Left lung (tissue), 10 donors: ENCODE data around the gene PLXDC2. TPM values are rescaled to one million over a fixed set of nuclear protein-coding genes. Genes with fewer than 3 reads are reported as not detected.

Source experiments
- ATAC-seq: fragments of 200-7000 bp; cut with Tn5 transposase; one replicate; pipeline ENCODE4 v1.9.1; 2020; ENCODE audit warnings: moderate library complexity
- DNase-seq, 4 donors: peaks; one replicate each; pipeline ENCODE4 v3.0.0-alpha.2; 2013 to 2020
- H3K27ac ChIP-seq, 2 donors: fragments of 200-600 bp; sonication (generic) in 1 of 2; one replicate each; pipeline versions ENCODE4 v1.5.0 to v1.8.0; 2020 to 2021
- H3K27me3 ChIP-seq, 2 donors: fragments of 200-600 bp; sonication (generic) in 1 of 2; one replicate each; pipeline versions ENCODE4 v1.5.0 to v1.8.0; 2020 to 2021
- H3K36me3 ChIP-seq, 2 donors: fragments of 200-600 bp; sonication (generic) in 1 of 2; one replicate each; pipeline versions ENCODE4 v1.5.0 to v1.8.0; 2020 to 2021
- H3K4me1 ChIP-seq, 2 donors: fragments of 200-600 bp; one replicate each; pipeline ENCODE4 v1.8.0; 2021
- H3K4me3 ChIP-seq, 2 donors: fragments of 200-600 bp; sonication (generic) in 1 of 2; one replicate each; pipeline versions ENCODE4 v1.5.0 to v1.8.0; 2020 to 2021; ENCODE audit warnings: mild to moderate bottlenecking in 1 of 2
- H3K9me3 ChIP-seq, 2 donors: fragments of 200-600 bp; sonication (generic) in 1 of 2; one replicate each; pipeline versions ENCODE4 v1.5.0 to v1.8.0; 2020 to 2021
- CTCF ChIP-seq, 2 donors: fragments of 200-600 bp; sonication (generic) in 1 of 2; IDR thresholded peaks; one replicate each; pipeline versions ENCODE4 v1.5.0 to v1.8.0; 2021; ENCODE audit warnings: antibody characterized with exemption in 2 of 2
- intact Hi-C, 2 donors: fragments of 100-400 bp; cut with DNase I; formaldehyde crosslinking; loops; one replicate each; pipeline versions ENCODE4 v1.11.2 to v1.14.2; 2022
- polyA plus RNA-seq, 6 donors: library from polyadenylated mRNA; unstranded; fragments of 120-200 nt; gene quantifications; one replicate each; pipeline ENCODE4 v1.2.1, GENCODE V29; 2013; ENCODE audit not compliant: insufficient read length in 6 of 6
- total RNA-seq, 2 donors: library from RNA; stranded (reverse); fragmentation: NEBNext Ultra II Directional; extraction: Animal tissue kit (Norgen Biotek cat#: 25700); gene quantifications; one replicate each; pipeline ENCODE4 v1.2.1, GENCODE V29; 2021
- donor health status: DM: no; HTN: yes; CAD: no.
- donor health status: DM: no; HTN: no; CAD: no.

Gene PLXDC2
- total and polyA plus RNA-seq, 8 donors = 85.3 to 127 (median 112) TPM

GRCh38 chr10:20013991-20014750, 197.9 kb downstream of the PLXDC2 start:
- peaks cover 0 to 10% of the 10 kb centered on the region in 2 donors for H3K4me1 ChIP-seq
- H3K9me3 ChIP-seq = no peaks in the 10 kb centered on the region
- no peaks in the 10 kb centered on the region for H3K36me3 ChIP-seq
- DNase-seq (no peak), ATAC-seq (no peak)
- no peak overlapping the region for H3K4me3 ChIP-seq
- H3K27me3 ChIP-seq = no peaks in the 10 kb centered on the region
- intact Hi-C loops = no loop called here
- TF ChIP-seq CTCF (IDR thresholded peaks at IDR 0.05) = no peak
- no peak overlapping the region for H3K27ac ChIP-seq

GRCh38 chr10:20017961-20018360, 201.7 kb downstream of the PLXDC2 start:
- Histone ChIP-seq H3K9me3 (no peaks in the 10 kb centered on the region), H3K4me3 (no peak overlapping the region), H3K4me1 (peaks cover 0 to 10% of the 10 kb centered on the region in 2 donors), H3K36me3 (no peaks in the 10 kb centered on the region), H3K27ac (no peak overlapping the region), H3K27me3 (no peaks in the 10 kb centered on the region)
- ATAC-seq (no peak), DNase-seq (no peak)
- no peak for TF ChIP-seq CTCF (IDR thresholded peaks at IDR 0.05)
- intact Hi-C loops = no loop called here

- Histone ChIP-seq H3K27ac (no peak overlapping the region), H3K36me3 (no peaks in the 10 kb centered on the region), H3K4me3 (no peak overlapping the region), H3K9me3 (no peaks in the 10 kb centered on the region), H3K4me1 (peaks cover 0 to 10% of the 10 kb centered on the region in 2 donors), H3K27me3 (no peaks in the 10 kb centered on the region)
- ATAC-seq (no peak), DNase-seq (no peak)
- no peak for TF ChIP-seq CTCF (IDR thresholded peaks at IDR 0.05)
- intact Hi-C loops = no loop called here
Measured at GRCh38 chr10:20020677-20021076, 204.4 kb downstream of the PLXDC2 start.

GRCh38 chr10:20029523-20029922, 213.3 kb downstream of the PLXDC2 start:
- Histone ChIP-seq H3K9me3 (no peaks in the 10 kb centered on the region), H3K4me3 (no peak overlapping the region), H3K36me3 (peaks cover 0 to 4% of the 10 kb centered on the region in 2 donors), H3K27me3 (no peaks in the 10 kb centered on the region), H3K4me1 (no peaks in the 10 kb centered on the region), H3K27ac (no peak overlapping the region)
- intact Hi-C loops = no loop called here
- no peak for TF ChIP-seq CTCF (IDR thresholded peaks at IDR 0.05)
- DNase-seq = no peak
- no peak for ATAC-seq

GRCh38 chr10:20033476-20033875, 217.2 kb downstream of the PLXDC2 start:
- TF ChIP-seq CTCF (IDR thresholded peaks at IDR 0.05) = no peak
- peaks cover 0 to 3% of the 10 kb centered on the region in 2 donors for H3K9me3 ChIP-seq
- DNase-seq (no peak), ATAC-seq (no peak)
- peaks cover 0 to 4% of the 10 kb centered on the region in 2 donors for H3K36me3 ChIP-seq
- intact Hi-C loops = no loop called here
- H3K27ac ChIP-seq = no peak overlapping the region
- no peaks in the 10 kb centered on the region for H3K4me1 ChIP-seq
- no peak overlapping the region for H3K4me3 ChIP-seq
- H3K27me3 ChIP-seq = no peaks in the 10 kb centered on the region
